GM21528 (cell line): Measurements from ENCODE around the gene MUTYH.
"Not testable (repeated sequence)": the region's sequence is repeated elsewhere in the genome, so short reads cannot be mapped to it uniquely, and the experiment has no call there.

Experiments
- ATAC-seq: cut with Tn5 transposase; IDR thresholded peaks from one replicate; pipeline ENCODE4 v1.9.1; 2021; ENCODE audit warnings: mild to moderate bottlenecking, moderate library complexity; ENCODE audit not compliant: unreplicated experiment, low FRiP score

MUTYH gene

DNA sequence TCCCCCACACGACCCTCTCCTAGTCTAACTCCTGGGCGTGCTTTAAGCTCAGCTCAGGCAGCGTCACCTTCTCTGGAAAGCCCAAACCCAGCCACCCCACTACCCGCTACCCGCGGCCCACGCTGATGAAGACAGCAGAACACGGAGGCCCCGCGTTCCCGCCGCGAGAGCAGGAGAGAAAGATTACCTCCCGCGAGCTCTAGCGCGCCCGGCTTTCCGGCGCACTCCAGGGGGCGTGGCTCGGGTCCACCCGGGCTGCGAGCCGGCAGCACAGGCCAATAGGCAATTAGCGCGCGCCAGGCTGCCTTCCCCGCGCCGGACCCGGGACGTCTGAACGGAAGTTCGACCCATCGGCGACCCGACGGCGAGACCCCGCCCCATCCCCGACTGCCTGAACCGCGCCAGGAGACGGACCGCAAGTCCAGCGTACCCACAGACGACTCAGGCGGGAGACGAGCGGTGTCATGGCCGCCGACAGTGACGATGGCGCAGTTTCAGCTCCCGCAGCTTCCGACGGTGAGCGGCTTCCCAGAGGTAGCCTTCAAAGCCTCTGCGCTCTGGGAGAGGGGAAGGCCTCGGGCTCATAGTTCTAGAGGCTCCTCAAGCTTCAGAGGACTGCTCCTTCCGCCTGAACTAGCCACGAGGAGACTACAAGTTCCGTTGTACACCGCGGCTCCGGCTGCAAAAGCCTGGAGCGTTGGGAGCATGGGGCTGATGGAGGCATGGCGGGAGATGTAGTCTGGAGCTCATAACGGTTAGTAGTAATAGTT is at the start of gene MUTYH, which contains the start of gene TOE1:
Gene MUTYH, minus strand, starts transcription at position 652 of the 770 bp plus-strand sequence. CDS start 5,935 bp downstream, outside the sequence.
Gene TOE1, plus strand, starts transcription at position 382 of the 770 bp plus-strand sequence. Its CDS starts 83 bp downstream, at position 465.
- ATAC-seq = peak; percentile 86

DNA sequence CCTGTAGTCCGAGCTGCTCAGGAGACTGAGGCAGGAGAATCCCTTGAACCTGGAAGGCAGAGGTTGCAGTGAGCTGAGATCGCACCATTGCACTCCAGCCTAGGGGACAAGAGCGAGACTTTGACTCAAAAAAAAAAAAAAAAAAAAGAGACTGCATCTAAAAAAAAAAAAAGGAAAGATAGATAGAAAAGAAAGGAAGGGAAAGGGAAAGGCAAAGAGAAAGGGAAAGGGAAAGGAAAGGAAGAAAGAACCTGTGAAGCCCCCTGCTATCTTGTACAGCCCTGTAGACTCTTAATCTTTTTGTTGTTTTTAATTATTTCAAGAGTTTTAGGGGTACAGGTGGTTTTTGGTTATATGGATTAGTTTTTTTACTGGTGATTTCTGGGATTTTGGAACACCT is 46.0 kb upstream of the MUTYH start:
- no peak for ATAC-seq

DNA sequence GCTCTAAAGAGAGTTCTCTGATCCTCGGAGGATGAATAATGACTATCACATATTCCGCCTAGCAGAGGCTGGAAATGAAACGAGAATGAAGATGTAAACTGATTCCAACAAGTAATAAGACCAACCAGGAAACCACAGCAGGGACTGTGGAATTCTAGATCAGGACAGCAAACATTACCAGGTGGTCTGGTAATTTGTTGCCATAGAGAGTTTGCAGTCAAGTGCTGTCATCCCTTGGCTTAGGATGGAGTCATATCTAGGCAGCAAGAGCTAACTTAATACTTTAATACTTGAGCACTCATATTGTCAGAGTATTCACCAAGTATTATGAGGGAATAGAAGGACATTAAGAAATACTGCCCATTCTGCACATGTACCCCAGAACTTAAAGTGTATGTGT is 45.1 kb upstream of the MUTYH start:
- no peak for ATAC-seq

DNA sequence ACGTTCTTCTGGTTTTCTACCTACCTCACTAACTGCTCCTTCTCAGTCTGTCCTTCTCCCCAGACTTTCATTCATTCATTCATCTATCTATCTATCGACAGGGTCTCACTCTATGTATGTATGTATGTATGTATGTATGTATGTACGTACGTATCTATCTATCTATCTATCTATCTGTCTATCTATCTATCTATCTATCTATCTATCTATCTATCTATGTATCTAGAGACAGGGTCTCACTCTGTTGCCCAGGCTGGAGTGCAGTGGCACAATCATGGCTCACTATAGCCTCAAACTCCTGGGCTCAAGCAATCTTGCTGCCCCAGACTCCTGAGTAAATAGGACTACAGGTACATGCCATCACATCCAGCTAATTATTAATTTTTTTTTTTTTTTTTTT is 44.0 kb upstream of the MUTYH start:
- ATAC-seq = not testable (repeated sequence)

GRCh38 chr1:45383191-45383590 is 43.0 kb upstream of the MUTYH start:
- ATAC-seq = no peak

DNA sequence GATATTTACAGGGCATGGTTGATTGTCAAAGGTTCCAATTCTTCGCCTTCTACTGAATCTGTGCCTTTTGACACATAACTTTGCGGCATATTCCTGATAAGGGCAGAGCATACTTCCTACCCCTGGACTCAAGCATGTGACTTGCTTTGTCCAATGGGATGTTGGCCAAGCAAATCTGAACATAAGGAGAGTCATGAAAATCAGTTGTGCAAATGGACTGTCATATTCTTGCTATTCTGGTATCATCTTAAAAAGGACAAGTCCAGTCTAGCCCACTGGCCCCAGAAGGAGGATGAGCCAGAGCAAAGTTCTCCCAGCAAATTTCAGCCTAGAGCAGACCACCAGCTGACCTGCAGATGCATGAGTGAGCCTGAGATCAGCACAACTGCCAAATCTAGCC is 41.0 kb upstream of the MUTYH start:
- ATAC-seq = no peak

- ATAC-seq = no peak
Measured at GRCh38 chr1:45380730-45381129, 40.5 kb upstream of the MUTYH start.

GRCh38 chr1:45380125-45380524 is 39.9 kb upstream of the MUTYH start:
- no peak for ATAC-seq

- ATAC-seq = no peak
Measured at GRCh38 chr1:45379524-45379923, 39.3 kb upstream of the MUTYH start.

DNA sequence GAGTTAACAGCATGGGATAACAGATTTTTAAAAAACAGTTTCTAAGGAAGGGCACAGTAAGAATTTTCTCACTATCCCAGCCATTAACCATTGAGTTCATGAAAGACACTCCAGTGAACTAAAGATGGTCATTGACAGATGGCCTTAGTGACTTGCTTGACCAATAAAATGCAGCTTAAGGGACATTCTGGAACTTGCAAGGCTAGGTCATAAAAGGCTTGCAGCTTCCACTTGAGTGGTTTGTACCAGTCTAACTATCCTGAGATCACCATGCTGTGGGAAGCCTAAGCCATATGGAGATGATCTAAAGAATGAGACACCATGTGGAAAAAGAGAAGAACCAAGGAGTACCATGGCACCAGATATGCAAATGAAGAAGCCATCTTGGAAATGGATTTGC is 37.9 kb upstream of the MUTYH start:
- ATAC-seq = no peak

DNA sequence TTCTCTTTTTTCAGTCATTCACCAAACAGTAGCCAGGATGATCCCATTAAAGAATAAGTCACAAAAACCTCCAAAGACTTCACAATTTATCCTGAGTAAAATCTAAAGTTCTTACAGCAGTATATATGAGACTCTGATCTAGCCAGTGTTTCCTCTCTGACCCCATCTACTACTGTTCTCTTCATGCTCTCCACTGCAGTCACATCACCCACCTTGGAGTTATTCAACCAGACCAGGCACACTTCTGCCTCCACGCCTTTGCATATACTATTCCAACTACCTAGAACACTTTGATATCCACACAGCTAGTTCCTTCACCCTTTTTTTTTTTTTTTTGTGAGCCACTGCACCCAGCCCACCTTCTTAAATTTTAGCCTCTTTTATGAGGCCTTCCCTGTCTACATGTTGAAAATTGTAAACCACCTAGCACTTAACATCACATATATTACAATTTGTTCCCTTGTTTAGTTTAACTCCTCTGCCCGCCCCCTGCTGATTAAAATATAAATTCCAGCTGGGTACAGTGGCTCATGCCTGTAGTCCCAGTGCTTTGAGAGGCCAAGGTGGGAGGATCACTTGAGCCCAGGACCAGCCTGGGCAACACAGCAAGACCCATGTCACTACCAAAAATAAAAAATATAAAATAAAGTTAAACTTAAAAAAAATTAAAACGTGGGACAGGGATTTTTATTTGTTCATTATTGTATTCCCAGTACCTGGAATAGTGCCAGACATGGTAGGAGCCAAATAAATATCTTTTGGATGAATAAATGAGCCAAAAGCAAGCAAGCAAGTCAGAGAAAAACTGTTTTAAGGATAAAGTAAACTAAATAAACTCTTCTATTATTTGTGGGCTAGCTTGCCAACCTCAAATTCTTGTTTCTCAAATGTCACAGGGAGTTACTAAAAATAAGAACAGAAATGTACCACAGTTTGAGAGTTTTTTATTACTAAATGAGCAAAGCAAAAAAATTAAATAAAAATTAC is 35.2 kb upstream of the MUTYH start:
- ATAC-seq = no peak

- no peak for ATAC-seq
Measured at GRCh38 chr1:45373573-45373972, 33.3 kb upstream of the MUTYH start.

DNA sequence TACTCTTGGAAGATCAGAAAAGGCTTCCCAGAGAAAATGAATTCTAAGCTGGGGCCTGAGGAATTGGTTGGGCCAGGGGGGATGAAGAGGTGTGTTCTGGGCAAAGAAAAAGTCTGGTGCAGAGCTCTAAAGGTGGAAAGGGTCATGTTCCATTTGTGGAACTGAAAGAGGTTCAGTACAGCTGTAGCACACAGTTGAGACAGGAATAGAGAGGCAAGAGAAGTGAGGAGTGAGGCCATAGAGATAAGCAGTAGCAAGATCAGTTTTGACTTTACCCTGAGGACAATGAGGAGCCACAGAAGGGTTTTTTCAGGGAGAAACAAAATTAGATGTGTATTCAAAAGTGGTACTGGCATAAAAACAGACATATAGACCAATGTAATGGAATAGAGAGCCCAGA is 30.3 kb upstream of the MUTYH start:
- ATAC-seq = no peak

DNA sequence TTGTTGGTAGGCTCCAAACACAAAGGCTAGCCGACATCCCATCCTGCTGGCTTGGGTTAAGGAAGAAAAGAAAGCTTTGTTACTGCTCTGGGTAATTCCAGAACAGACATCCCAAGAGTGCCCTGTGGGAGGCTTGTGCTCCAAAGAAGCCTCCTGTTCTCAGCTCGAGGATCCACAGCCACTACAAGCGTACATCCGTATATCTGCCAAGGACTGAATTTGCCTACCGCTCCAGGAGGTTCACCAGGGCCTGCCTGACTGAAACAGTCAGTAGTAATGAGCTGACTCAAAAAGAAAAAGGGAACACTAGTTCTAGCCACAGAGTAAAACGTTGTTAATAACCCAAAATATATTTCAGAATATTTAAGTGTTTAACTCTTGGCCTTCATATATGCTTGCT is 24.8 kb upstream of the MUTYH start:
- ATAC-seq = peak; percentile 58

GRCh38 chr1:45364294-45364693 is 24.1 kb upstream of the MUTYH start:
- ATAC-seq = no peak

GRCh38 chr1:45360981-45361380 is 20.7 kb upstream of the MUTYH start:
- ATAC-seq = not testable (repeated sequence)

GRCh38 chr1:45359882-45360513 is 19.8 kb upstream of the MUTYH start:
- ATAC-seq = no peak

DNA sequence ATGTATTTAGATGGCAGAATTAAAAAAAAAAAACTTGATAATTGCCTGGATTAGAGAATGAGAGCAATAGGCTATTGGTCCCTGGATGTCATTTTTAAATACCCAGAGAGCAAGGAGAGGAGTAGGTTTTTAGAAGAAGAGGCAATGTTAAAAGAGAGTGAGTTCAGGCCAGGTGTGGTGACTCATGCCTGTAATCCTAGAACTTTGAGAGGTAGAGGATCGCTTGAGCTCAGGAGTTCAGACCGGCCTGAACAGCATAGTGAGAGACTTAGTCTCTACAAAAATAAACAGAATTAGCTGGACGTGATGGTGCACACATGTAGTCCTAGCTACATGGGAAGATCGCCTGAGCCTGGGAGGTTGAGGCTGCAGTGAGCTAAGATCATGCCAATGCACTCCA is 15.9 kb upstream of the MUTYH start:
- ATAC-seq = no peak

- no peak for ATAC-seq
Measured at GRCh38 chr1:45355683-45356082, 15.4 kb upstream of the MUTYH start.

DNA sequence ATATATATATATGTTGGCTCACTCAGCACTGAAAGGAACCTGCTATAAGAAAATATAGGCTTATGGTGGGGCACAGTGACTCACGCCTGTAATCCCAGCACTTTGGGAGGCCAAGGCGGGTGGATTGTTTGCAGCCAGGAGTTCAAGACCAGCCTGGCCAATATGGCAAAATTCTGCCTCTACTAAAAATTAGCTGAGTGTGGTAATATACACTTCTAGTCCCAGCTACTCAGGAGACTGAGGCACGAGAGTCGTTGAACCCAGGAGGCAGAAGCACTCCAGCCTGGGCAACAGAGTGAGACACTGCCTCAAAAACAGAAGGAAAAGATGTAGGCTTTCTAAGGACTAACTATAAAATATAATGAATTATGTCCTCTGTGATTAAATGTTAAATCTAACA is 14.6 kb upstream of the MUTYH start:
- ATAC-seq = no peak

- ATAC-seq = no peak
Measured at GRCh38 chr1:45353685-45354084, 13.4 kb upstream of the MUTYH start.
